GM21360 (cell line): ENCODE measurements around the gene OAT.
"Not testable (repeated sequence)": the region's sequence is repeated elsewhere in the genome, so short reads cannot be mapped to it uniquely, and the experiment has no call there.

ENCODE experiments used
- ATAC-seq: cut with Tn5 transposase; IDR thresholded peaks from one replicate; pipeline ENCODE4 v1.9.1; 2021; ENCODE audit warnings: mild to moderate bottlenecking, moderate library complexity; ENCODE audit not compliant: unreplicated experiment

Gene OAT

DNA sequence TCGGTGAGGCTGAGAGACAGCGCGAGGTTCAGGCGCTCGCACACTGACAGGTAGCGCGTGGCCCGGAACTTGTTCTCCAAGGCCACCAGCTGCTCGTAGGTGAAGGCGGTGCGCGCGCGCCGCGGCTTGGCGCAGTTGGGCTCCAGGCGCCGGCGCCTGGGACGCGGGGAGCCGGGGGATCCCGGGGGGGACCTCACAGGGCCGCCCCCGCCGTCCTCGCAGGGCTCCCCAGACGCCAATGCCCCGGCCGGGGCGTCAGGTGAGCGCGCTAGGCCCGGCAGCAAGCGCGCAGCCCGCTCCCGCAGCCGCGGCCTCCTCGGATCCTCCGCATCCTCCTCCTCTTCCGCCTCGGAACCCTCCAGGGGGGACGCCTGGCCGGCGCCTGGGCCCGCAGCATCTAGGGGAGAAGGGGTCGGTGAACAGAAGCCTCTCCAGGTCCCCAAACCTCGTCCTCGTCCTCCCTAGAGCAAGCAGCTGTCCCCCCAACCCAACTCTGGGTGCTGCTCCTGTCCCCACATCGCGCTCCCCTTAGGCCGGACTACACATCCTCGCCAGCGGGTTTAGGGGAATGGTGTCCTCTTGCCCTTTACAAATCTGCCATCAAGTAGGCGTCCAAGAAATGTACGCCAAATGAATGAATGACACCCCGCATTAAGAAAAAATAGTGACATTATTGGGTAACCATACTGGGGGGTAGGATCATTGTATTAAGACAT is 29.2 kb upstream of the OAT start:
- no peak for ATAC-seq

DNA sequence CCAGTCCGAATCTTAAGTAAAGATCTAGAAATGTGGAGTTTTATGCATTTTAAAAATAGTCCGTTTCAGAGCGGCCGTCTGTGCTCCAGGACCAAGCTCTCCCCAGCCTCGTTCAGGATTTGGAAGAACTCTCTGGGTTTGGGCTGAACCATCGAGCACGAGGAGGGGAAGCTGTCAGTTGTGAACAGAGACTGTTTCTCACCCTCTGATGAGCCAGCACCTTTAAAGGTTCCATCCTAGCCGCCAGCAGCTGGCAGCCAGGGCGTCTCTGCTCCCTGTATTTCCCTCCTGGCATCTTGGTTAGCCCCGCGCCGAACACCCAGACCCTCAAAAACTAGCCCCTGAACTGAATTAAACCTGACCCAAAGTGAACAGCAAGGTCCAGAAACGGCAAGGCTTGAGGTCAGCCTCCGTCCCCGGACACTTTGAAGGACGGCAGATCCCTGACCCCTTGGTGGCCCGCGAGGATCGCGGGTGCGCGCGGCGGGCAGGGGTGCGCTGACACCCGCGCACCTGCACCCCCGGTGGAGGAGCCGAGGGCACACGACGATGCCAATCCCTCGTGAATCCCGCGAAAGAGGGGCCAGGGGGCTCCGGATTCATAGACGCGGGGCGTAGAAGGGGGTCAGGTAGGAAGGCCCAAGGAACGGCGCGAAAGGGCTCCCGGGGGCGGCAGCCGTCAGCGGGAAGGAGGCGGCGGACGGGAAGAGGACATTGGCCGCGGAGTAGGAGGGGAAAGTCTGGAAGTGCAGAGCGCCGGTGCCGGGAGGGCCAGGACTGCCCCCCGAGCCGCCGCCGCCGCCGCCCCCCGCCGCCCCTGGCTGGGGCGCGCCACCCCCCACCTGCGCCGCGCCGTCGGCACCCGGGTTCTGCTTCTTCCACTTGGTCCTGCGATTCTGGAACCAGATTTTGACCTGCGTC is 28.4 kb upstream of the OAT start:
- no peak for ATAC-seq

DNA sequence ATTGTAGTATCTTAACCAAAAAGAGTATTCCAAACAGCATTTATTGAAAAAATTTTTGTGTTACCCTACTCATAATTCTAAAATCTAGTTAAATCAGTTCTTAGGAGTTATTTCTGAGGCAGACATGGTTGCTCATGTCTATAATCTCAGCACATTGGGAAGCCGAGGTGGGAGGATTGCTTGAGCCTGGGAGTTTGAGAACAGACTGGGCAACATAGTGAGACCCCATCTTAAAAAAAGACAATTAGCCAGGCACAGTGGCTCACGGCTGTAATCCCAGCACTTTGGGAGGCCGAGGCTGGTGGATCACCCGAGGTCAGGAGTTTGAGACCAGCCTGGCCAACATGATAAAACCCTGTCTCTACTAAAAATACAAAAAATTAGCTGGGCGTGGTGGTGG is 23.0 kb upstream of the OAT start:
- not testable (repeated sequence) for ATAC-seq

DNA sequence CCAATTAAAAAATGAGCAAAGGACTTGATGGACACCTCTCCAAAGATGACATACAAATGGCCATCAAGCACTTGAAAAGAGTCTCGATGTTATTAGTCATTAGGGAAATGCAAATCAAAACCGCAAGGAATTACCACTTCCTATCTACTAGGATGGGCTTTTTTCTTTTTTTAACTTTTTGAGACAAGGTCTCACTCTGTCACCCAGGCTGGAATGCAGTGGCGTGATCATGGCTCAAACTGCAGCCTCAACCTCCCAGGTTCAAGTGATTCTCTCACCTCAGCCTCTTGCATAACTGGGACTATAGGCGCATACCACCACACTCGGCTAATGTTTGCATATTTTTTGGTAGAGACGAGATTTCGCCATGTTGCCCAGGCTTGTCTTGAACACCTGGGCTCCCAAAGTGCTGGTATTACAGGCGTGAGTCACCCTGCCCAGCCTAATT is 17.5 kb upstream of the OAT start:
- ATAC-seq: no peak

DNA sequence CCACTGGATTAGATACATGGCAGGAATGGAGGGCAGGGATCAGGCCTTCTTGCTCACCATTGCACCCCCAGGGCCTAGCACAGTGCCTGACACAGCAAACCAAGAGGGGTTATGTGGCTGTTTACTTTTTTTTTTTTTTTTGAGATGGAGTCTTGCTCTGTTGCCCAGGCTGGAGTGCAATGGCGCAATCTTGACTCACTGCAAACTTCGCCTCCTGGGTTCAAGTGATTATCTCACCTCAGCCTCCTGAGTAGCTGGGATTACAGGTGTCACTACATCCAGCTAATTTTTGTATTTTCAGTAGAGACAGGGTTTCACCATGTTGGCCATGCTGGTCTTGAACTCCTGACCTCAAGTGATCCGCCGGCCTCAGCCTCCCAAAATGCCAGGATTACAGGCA is 17.0 kb upstream of the OAT start:
- not testable (repeated sequence) for ATAC-seq

DNA sequence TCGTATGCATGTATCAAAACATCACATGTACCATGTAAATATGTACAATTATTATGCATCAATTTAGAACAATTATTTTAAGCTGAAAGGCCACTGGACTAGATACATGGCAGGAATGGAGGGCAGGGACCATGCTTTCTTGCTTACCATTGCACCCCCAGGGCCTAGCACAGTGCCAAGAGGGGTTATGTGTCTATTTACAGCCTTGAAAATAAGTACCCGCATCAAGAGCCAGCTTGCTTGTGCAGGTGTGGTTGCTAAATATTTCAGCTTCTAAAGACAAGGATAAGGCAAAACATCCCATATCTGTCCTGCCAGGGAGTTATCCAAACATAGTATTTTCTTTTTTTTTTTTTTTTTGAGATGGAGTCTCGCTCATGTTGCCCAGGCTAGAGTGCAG is 14.7 kb upstream of the OAT start:
- no peak for ATAC-seq

DNA sequence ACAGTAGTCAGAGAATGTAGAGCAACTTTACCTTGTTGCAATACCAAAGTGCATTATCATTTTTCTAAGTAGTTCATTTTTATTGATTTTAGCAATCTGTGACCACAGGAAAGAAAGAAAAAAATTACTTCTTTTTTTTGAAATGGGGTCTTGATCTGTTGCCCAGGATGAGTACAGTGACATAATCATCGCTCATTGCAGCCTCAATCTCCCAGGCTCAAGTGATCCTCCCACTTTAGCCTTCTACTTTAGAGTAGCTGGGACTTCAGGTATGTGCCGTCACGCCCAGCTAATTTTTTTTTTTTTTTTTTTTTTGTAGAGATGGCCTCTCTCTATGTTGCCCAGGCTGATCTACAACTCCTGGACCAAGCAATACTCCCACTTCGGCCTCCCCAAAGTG is 11.4 kb upstream of the OAT start:
- no peak for ATAC-seq

DNA sequence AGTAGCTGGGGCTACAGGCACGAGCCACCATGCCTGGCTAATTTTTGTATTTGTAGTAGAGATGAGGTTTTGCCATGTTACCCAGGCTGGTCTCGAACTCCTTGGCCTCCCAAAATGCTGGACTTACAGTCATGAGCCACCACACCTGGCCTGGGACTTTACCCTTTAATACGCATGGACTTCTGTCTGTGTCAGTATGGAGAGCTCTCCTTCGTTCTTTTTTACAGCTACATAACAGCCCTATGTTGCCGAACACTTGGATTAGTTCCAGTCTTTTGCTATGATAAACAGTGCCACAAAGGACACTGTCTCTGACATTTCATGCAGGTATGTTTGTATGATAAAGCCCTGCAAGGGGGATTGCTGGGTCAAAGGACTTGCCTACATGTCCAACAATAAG is 10.9 kb upstream of the OAT start:
- no peak for ATAC-seq

DNA sequence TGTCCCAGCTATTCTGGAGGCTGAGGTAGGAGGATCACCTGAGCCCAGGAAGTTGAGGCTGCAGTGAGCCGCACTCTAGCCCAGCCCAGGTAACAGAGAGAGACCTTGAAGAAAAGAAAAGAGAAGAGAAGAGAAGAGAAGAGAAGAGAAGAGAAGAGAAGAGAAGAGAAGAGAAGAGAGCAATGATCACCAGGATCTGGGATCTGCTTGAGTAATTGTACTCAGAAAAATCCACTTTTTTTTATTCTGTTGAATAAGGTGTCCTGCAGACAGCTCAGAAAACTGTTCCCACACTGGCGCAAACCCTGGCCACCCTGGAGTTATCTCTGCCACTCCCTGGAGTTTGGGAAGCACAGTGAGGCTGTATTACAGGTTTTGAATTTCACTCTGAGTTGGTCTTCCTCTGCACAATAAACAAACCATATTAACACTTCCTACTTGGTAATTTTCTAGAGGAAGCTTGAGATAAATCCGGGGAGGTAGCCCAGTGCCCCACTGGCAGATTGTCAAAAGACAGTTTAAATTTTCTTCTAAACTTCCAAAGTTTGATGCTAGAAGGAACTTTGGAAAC is 9.6 kb upstream of the OAT start:
- no peak for ATAC-seq

DNA sequence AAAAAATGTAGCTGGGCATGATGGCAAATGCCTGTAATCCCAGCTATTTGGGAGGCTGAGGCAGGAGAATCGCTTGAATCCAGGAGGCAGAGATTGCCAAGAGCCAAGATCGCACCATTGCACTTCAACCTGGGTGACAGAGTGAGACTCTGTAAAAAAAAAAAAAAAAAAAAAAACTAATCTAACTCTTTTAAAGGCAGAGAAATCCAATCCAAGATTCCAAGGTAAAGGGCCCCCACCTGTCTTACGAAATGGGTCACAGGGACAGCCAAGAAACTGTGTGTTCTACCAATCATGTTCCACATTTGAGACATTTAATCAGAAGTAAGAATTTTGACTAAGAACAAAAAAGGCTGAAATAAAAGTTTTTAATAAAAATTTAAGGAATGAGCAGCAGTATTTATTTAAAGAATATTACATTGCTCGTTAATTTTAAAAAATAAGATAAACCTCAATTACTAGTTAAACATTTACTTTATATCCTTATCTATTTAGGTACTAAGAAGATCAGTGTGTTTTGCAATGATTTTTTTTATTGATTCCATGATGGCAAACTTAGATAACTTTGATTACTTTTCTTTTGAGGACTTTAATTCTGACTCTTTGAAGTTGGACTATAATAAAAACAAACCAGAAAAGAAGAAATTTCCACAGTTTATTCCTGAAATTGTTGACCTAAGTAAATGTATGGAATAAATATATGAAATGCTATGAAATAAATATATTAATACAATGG is 6.7 kb upstream of the OAT start:
- no peak for ATAC-seq

DNA sequence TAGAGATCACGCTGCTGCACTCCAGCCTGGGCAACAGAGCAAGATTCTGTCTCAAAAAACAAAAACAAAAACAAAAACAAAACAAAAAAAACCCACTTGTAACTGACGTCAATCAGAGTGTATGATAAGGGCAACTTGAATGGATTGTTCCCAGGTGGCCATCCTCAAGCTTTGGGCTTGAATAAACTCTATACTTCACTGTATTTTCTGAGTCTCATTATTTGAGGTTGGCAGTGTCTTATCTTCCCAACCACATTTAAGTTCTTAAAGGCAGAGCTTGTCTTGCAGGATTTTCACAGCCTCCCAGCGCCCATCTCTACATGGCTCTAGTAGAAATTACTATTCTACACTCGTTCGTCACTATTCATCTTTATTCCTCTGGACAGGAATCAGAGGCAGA is 5.1 kb upstream of the OAT start:
- no peak for ATAC-seq

DNA sequence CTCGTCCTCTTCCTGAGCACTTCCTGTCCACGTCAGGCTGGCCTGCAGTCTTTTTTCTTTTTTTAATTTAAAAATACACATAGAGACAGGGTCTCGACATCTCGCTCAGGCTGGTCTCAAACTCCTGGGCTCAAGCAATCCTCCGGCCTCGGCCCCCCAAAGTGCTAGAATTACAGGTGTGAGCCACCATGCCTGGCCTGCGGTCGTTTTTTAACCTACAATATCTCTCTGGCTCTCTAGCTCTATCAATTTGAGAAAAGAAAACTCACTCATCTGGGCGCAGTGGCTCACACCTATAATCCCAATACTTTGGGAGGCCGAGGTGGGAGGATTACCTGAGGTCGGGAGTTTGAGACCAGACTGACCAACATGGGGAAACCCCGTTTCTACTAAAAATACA is 4.0 kb upstream of the OAT start:
- no peak for ATAC-seq

DNA sequence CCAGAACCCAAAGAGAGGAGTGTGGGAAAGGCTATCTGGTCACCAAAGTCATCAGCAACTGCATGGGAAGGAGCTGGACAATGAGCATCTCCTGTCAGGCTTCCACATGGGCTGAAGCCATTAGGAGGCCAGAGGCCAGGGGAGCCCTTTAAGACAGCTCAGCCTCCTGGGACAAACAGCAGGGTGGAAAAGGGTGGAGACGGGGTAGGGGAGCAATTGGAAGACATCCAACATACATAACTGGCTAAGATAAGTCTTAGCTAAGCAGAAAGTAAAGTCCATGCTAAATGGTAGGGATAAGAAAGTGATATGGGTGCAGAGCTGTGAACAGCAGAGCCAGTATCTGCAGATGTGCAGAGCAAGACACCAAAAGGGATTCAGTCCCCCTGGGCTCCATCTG is 1.5 kb upstream of the OAT start:
- no peak for ATAC-seq

DNA sequence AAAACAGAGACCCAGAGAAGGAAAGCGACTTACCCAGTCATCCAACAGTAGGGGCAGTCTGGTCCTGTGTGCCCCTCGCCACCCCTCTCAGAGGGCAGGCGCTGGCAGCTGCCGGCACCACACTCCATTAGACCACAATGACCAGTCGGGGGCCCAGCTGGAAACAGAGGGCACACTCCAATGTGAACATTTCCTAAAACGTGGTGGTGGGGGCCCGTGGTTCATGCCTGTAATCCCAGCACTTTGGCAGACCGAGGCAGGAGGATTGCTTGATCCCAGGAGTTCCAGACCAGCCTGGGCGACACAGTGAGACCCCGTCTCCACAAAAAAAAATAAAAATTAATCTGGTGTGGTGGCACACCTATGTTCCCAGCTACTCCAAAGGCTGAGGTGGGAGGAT is 912 bp upstream of the OAT start:
- ATAC-seq: no peak

DNA sequence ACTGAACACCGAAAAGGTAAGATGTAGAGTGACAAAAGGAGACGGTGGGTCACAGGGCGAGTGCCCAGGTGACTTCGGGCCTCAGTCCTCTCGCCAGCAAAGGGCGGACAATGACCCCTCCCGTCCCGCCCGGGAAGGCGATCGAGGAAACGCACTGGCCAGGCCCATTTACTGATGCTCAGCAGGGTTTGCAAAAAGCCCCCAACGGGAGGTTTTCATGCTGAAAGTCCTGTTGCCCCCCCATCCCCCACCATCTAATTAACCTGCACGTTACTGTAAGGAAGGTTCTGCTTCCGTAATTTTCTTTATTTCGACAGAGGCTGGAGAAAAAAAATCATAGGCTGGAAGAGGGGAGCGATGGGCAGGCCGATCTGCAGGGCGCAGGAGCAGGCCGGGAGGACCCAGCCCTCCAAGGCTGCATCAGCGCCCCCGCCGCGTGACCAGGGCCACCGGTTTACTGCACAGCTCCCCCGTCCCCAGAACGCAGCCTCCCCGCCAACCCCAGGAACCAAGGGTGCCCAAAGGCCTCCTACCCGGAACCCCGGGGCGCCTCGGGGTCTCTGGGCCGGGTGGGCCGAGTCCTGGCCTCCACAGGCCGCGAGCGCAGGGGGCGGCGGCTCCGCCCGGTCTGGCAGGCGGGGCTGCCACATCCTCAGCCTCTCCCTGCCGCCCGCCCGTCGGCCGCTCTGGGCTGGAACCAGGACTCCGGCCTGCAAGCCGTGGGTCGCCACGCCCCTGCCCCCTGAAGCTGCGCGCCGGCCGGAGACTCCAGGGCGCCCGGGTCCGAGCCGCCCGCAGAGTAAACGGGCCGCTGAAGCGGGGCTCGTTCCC is 613 bp downstream of the OAT start:
- ATAC-seq: peak; percentile 25

DNA sequence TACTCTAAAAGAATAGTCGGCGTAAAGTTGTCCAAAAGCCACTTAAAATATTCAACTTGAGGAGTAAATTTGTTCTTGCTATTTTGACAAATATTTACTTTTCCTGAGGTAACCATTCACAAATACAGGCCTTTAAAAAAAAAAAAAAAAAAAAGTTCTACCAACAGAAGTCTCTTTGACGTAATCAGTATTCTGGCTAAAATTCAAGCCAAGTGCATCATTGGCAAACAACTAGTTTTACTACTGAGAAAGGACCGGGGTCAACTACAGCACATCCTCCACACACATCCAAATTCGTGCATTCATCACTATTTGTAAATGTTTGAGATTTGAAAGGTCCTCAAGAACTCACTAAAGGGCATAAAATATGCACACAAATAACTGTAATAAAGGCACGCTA is 2.0 kb downstream of the OAT start:
- ATAC-seq: no peak

DNA sequence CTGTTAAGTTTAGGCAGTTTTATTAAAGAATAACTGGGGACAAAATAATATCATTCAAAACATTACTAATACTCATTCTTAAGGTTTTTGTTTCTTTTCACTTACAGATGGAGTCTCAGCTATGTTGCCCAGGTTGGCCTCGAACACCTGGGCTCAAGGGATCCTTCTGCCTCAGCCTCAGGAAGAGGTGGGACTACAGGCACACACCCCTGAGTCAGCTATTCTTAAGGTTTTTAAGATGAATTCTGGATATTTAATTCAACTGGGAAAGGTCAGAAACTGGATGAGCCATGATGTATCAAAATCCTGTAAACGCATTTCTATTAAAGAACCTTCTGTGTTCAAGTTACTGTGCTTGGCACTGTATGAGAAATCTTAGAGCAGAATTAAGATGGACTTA is 3.5 kb downstream of the OAT start:
- no peak for ATAC-seq

DNA sequence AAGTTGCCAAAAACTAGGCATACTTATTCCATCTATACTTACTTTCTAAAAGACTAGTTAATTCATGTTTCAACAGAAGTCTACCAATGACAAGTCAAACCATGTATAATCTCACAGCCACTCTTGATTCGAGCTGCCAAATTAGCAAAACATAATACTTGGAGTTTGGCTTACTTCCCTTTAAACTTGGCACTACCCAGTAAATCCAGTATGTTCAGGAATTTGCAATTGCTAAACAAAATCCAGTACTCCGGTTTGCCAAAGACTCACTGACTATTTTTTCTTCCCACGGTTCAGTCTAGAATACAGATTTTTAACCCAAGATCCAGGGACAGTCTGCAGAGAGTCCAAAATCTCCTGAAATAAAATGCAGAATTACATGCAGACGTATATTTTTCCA is 4.6 kb downstream of the OAT start:
- no peak for ATAC-seq

DNA sequence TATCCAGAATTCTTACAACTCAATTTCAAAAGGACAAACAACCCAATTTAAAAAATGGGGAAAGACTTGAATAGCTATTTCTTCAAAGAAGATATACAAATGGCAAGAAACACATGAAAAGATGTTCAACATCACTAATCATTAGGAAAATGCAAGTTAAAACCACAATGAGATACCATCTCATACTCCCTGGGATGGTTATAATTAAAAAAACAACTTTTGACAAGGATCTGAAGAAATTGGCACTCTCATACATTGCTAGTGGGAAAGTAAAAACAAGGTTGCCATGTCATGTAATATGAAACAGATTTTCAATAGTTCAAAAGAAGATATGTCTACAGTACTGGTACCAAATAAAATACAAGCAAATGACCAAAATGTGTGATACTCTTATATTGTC is 9.0 kb downstream of the OAT start:
- no peak for ATAC-seq

DNA sequence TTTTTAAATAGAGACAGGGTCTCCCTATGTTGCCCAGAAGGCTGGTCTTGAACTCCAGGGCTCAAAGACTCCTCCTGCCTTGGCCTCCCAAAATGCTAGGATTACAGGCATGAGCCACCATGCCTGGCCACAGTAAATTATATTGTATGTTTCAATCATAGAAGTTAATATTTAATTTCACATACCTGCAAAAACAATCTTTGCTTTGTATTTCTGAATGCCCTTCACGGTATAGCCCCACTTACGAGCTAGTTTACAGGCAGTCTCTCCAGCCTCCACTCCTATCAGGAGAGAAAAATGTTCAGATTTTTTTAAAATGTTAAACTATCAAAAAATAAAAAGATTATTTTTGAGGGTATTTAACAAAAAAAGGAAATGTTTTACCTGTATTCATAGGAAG is 10.4 kb downstream of the OAT start:
- no peak for ATAC-seq
